ENCODE data around the gene C1QTNF8.

Gene C1QTNF8

DNA sequence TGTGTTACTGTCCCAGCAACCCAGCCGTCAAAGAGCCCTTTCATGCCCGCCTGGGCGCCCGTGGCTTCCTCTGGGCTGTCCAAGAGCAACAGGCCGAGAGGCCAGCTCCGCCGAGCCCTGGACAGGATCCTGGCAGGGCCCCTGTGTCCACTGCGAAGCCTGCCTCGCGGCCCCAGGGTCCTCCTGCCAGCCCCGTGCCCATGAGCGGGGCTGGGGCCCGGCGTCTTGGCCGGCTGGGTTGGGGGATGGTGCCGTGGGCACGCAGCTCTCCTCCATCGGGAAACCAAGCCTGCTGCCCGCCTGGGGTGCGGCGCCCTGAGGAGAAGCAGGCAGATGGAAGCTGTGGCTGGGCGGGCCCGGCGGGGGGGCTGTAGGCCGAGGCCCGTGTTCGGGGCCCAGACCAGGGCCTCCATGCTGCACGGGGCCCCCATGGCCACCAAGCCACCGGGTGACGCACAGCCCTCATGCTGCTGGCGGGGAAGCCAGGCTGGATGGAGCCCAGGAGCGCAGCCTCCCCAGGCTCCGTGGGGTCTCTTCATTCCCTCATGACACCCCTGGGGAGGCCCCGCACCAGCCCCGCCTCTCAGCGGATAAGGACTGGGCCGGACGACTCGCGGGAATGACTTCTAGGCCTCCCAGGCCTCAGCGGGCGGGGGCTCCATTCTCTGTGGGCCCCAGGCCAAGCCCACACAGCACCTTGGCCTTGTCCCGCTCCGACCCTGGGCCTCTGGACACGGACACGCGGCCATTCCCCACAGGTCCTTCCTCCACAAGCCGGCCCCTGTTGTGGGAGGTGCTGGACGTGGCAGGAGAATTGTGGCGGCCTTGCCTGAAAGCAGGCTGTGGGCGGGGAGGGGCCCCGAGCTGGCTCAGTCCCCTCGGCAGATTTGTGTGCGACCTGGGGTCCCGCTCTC lies at the start of gene C1QTNF8:
C1QTNF8 (minus strand) TSS at position 76 of the 914 bp plus-strand sequence. CDS start 1,322 bp downstream, outside the sequence.
- DNase-seq = no peak

- DNase-seq = no peak
Measured at GRCh38 chr16:1145383-1146100, 49.5 kb upstream of the C1QTNF8 start.

GRCh38 chr16:1144476-1145382 lies 48.7 kb upstream of the C1QTNF8 start:
- DNase-seq = no peak

GRCh38 chr16:1143761-1144450 lies 47.9 kb upstream of the C1QTNF8 start:
- no peak for DNase-seq

GRCh38 chr16:1142911-1143310 lies 46.9 kb upstream of the C1QTNF8 start:
- no peak for DNase-seq

- DNase-seq = no peak
Measured at GRCh38 chr16:1141716-1142115, 45.7 kb upstream of the C1QTNF8 start.

DNA sequence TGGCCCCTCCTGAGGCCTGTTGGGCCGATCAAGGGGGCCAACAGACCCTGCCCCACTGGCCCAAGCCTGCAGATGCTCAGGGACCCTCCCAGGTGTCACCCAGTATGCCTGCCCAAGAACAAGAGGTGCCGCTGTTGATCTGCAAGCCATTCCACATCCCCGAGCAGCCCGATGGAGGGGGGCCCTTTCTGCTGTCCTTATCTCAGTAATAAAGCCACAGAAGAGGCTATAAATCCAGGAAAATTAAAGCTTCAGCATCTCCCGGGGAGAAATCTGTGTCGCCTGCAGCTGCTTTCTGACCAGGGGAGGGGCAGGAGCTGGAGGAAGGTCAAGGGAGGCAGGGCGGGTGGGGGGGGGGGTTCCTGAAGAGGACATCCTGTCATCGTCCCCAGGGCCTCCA lies 45.1 kb upstream of the C1QTNF8 start:
- DNase-seq = no peak

DNA sequence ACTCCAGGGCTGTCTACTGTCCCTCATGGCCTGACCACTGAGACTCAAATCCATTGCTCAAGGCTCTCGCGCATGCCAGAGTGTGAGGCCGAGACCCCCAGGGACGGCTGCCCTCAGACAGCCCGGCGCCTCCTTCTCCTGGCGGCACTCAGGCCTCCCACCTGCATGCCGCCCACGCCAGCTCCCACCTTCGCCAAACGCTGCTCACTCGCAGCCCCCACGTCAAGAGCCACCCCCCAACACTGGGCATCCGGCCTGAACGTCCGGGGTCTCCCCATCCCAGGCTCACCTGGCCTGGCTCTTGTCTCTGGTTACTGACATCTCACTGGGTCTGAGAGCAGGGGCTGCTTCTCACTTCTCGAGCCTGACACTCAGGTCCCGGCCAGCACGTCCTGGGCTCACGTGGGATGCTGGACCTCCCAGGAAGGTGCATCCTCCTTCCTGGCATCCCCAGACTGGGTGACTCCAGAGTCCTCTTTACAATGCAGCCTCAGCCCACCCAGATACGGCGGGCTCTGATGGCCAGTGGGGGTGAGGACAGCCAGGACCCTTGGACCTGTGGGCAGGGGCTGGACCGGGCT lies 44.6 kb upstream of the C1QTNF8 start:
- no peak for DNase-seq

DNA sequence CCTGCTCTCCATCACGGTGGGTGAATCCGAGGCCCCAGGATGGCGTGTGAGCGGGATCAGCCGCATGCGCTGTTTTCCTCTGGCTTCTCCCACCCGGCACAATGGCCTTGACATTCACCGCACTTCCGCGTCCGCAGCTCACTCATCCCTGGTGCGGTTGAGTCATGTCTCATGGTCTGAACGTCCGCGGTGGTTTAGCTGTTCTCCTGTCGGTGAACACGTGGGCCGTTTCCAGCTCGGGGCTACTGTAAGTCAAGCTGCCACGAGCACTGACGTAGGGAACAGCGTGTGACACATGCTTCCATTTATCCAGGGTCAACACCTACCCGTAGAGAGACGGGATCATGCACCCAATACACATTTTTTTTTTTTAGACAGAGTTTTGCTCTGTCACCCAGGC lies 41.6 kb upstream of the C1QTNF8 start:
- DNase-seq = peak; percentile 9

GRCh38 chr16:1135459-1135825 lies 39.4 kb upstream of the C1QTNF8 start:
- DNase-seq = no peak

GRCh38 chr16:1134776-1135458 lies 38.9 kb upstream of the C1QTNF8 start:
- DNase-seq = no peak

DNA sequence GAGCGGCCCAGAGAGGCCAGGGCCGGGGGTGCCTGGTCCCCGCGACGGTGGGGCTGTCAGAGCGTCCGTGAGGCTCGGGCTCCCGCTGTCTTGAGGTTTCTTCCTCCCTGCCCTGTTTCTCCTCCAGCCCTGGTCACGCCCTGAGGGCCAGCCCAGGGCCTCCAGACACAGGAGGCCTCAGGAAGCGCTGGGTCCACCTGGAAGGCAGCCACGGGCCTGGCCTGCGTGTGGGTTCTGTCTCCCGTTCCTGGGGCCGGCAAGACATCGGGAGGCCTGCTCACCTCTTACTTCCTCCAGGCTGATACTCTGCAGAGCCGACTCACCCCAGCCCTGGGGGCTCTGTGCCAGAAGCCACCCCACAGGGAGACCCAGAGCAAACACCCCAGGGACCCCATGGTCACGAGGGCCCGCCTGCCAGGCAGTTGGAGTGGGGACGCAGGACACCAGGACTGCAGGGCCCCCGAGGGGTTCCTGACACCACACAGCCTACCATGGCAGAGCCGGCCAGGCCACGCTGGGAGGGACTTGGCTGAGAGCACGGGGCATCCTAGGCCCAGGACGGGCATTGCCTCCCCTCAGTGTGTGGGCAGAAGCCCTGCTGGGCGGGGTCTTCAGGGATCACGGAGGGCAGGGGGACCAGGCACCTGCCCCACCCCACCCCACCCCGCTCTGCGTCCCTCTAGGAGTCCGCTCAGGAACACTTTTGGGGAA lies 37.9 kb upstream of the C1QTNF8 start:
- no peak for DNase-seq

DNA sequence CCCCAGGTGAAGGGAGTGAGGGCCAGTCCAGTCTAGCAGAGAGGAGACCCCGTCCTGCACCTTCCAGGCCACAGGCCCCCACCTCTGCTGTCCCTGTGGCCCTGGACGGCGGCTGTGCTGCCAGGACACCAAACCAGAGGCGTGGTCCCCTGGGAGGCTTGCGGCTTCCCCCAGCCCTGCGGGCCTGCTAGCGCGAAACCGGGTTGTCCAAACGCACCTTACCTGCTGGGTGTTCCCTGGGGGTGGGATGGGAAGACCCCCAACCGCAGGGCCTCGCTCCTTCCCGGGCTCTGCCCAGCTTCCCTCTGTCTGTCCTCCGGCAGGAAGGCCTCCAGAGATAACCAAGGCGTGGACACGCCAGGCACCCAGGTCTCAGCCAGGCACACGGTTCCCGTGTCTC lies 37.2 kb upstream of the C1QTNF8 start:
- no peak for DNase-seq

GRCh38 chr16:1132431-1132830 lies 36.4 kb upstream of the C1QTNF8 start:
- DNase-seq = no peak

GRCh38 chr16:1131378-1131994 lies 35.4 kb upstream of the C1QTNF8 start:
- no peak for DNase-seq

DNA sequence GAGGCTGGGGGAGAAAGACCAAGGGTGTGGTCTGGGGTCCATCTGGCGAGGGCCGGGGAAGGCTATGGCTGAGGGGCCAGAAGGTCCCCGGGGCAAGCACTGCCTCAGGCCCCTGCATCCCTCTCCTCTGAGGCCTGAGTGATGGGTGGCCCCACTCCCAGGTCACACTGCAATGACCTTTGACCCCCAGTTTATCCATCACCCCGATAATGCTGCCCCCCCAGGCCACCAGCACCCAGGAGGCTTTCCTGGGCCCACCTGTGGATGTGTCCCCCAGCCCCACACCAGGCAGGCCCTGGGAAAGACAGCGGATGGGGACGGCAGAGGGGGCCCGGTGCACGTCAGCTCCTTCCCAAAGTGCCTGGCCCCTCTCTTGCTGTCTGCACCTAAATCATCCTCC lies 34.3 kb upstream of the C1QTNF8 start:
- DNase-seq = no peak

DNA sequence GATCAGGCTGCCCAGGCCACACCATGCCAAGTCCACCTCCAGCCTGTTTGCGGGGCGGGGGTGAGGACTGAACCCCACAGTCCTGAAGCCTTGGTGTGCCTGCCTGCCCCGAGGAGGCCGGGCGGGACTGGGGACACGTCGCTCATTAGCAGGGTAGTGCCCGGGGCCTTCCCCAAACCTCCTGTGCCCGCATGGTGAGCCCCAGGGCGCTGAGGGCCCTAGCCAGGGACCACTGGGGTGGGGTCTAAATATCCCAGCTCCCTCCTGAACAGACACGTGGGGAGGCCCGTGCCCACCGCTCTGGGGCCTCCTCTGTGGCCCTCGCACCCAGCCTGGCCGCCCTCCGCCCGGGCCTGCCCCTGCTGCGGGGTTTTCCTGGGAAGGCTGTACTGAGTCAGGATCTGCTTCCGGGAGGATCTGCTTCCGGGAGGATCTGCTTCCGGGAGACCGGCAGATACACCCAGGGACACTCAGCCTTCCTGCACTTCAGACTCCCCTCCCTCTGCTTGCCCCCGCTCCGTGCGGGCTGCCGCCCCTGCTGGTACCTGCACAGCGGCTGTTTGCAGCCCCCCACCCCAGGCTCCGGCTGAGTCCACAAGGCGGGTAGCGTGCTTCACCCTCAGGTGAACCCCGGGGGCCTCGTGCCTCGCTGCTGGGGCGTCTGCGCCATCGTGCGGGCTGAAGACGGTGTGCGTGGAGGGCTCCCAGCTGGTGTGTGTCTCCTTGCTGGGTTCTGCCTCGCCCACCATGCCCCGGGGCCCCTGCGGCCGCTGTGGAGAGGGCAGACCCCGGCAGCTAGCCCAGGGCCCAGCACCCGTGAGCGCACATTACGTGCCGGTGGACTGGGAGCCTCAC lies 33.3 kb upstream of the C1QTNF8 start:
- no peak for DNase-seq

DNA sequence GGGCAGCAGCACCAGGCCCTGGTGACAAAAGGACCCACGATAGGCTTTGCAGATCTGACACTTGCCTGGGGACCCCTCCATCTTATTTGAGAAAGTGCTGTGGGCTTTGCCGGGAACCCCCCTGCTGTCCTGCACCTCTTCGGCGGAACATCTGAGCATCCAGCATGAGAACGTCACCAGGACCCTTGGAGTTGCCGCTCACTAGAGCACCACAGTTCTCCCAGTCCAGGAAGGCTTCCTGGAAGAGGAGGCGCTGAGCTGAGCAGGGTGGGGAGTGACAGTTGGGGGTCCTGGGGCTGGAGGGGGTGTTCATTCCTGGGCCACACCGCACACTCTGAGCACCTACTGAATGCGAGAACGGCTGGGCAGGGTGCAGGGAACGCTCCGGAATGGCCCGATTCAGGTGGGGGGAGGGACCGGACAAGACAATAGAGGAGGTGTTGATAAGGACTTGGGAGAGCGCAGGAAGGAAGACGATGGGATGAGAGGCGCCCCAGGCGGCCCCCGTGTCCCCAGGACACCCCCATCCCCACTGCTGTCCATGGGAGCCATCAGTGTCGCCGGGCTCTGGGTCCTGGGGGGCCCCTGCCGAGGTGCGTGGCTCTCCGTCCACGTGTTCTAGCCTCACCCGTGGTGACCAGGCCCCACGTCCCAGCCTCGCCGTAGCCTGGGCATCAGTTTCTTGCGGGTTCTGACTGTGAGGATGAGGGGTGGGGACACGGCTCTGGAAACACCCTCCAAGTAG lies 32.1 kb upstream of the C1QTNF8 start:
- no peak for DNase-seq

DNA sequence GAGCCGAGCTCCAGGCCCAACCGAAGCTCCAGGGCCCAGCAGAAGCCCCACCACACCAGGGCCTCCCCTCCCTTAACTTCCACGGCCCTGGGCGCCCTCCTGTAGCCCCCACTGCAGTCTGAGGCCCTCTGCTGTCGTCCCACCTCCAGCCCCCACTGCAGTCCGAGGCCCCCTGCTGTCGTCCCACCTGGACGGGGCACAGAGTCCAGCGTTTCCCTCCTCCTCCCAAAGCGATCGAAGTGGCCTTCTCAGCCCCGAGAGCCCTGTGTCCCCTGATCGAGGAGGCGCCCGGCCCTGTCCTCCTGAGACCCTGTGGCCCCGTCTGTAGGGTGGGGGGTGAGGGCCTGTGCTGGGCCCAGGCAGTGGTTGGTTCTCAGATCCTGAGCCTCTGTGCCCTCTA lies 31.1 kb upstream of the C1QTNF8 start:
- DNase-seq = no peak

Data from fibroblast of skin of right quadriceps (primary cell).